Hepatocyte (in vitro differentiated cells): Measurements from ENCODE around the gene RASGRP1. TPM values are rescaled to one million over a fixed set of nuclear protein-coding genes. Genes with fewer than 3 reads are reported as not detected.
A peak's percentile ranks its signal among the peaks of the same experiment; 100 is the strongest.

Experiments
- DNase-seq: peaks from one replicate; pipeline ENCODE4 v3.0.0-alpha.2; 2016; ENCODE audit warnings: low spot score
- H2AFZ ChIP-seq: fragments of 200-600 bp; sonication (generic); 2 replicates; pipeline ENCODE4 v1.6.0; 2016; ENCODE audit warnings: antibody characterized with exemption, mild to moderate bottlenecking
- H3K27ac ChIP-seq: fragments of 200-600 bp; sonication (generic); 2 replicates; pipeline ENCODE4 v1.5.1; 2016; ENCODE audit warnings: mild to moderate bottlenecking
- H3K27me3 ChIP-seq: fragments of 200-600 bp; sonication (generic); 2 replicates; pipeline ENCODE4 v1.6.1; 2016
- H3K36me3 ChIP-seq: fragments of 200-600 bp; sonication (generic); replicated peaks from 2 replicates; pipeline ENCODE4 v1.5.1; 2016; ENCODE audit warnings: low read depth; ENCODE audit not compliant: insufficient read depth
- H3K4me1 ChIP-seq: fragments of 200-600 bp; sonication (generic); 2 replicates; pipeline ENCODE4 v1.5.1; 2016; ENCODE audit warnings: mild to moderate bottlenecking, moderate library complexity; ENCODE audit not compliant: insufficient read depth
- H3K4me2 ChIP-seq: fragments of 200-600 bp; sonication (generic); 2 replicates; pipeline ENCODE4 v1.6.0; 2016
- H3K4me3 ChIP-seq: fragments of 200-600 bp; sonication (generic); 2 replicates; pipeline ENCODE4 v1.5.1; 2016; ENCODE audit warnings: mild to moderate bottlenecking
- H3K79me2 ChIP-seq: fragments of 200-600 bp; sonication (generic); 2 replicates; pipeline ENCODE4 v1.6.0; 2017; ENCODE audit warnings: mild to moderate bottlenecking
- H3K9me2 ChIP-seq: fragments of 200-600 bp; sonication (generic); replicated peaks from 2 replicates; pipeline ENCODE4 v1.6.0; 2017; ENCODE audit warnings: mild to moderate bottlenecking; ENCODE audit not compliant: insufficient read depth
- H3K9me3 ChIP-seq: fragments of 200-600 bp; sonication (generic); 2 replicates; pipeline ENCODE4 v1.5.1; 2016; ENCODE audit warnings: low read depth, mild to moderate bottlenecking
- H4K20me1 ChIP-seq: fragments of 200-600 bp; sonication (generic); 2 replicates; pipeline ENCODE4 v1.6.0; 2016; ENCODE audit warnings: mild to moderate bottlenecking; ENCODE audit not compliant: insufficient read depth, poor library complexity, severe bottlenecking
- EZH2 ChIP-seq: fragments of 200-600 bp; sonication (generic); IDR thresholded peaks from 2 replicates; pipeline ENCODE4 v1.6.1; 2016; ENCODE audit warnings: antibody characterized with exemption, mild to moderate bottlenecking, borderline replicate concordance
- EZH2phosphoT487 ChIP-seq: fragments of 200-600 bp; sonication (generic); IDR thresholded peaks from one replicate; pipeline ENCODE4 v1.6.1; 2018; ENCODE audit warnings: antibody characterized with exemption, mild to moderate bottlenecking, low read depth, moderate library complexity; ENCODE audit not compliant: unreplicated experiment, severe bottlenecking
- WGBS: methylation state at CpG from one replicate; pipeline ENCODE4 v1.1.6; 2016; ENCODE audit warnings: low lambda C conversion rate; ENCODE audit errors: missing lambda C conversion rate; 5-methylcytosine and 5-hydroxymethylcytosine counted together
- polyA plus RNA-seq: library from polyadenylated mRNA; unstranded; fragments of >200 nt; fragmentation: Nextera tagmentation; extraction: Ambion mirVana; gene quantifications from 2 replicates; pipeline ENCODE4 v1.2.1, GENCODE V29; 2016
- total RNA-seq: library from RNA; depleted of rRNA; stranded (reverse); fragments of >200 nt; gene quantifications from 2 replicates; pipeline ENCODE4 v1.2.3, GENCODE V29; 2014
- TF ChIP-seq, protein P1 (sequence below): fragments of 200-600 bp; sonication (generic); IDR thresholded peaks from 2 replicates; pipeline ENCODE4 v1.5.1; 2016; ENCODE audit warnings: antibody characterized with exemption, mild to moderate bottlenecking; ENCODE audit not compliant: poor library complexity

Gene RASGRP1
- total and polyA plus RNA-seq, 2 experiments from 2014 or later = 0.41 to 0.53 TPM

DNA sequence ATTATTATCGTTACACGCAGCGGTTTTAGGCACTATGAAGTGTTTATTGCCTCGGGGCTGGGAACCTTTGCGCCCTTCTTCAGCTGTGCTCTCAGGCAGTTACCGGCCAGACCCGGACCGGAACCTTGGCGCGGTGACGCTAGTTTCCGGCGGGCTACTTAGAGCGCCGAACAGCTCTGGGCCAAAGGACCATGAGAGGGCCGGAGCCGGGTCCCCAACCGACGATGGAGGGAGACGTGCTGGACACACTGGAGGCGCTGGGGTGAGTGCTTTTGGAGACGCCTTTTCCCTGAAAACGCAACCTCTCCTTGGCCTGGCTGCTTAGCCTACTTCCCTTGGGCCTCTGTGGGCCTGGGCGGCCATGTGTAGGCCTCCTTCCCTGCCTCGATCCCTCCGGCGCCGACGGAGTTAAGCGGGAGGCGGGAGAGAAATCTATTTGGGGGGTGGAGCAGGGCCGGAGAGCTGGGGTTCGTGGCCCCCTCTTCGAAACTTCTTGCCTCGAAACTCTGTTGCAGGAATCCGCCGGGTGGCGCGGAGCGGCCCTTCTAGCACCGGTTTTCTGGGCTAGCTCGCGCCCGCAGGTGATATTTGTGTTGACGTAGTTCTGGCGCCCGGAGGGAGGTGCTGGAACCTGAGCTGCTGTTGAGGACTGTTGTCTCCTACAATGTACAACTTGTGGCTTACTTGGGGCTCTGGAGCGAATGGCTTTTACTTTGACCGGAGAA is 110.5 kb downstream of the RASGRP1 start, which contains the start of gene FAM98B:
Gene FAM98B (plus strand): TSS at position 157 of the 725 bp plus-strand sequence. CDS start 35 bp downstream, at position 192.
- Histone ChIP-seq H4K20me1 (no peaks in the 10 kb centered on the region), H3K4me2 (peak within 1 kb of the TSS; percentile 84), H3K27me3 (no peaks in the 10 kb centered on the region), H3K79me2 (peaks cover 42% of the 10 kb centered on the region), H2AFZ (peak within 1 kb of the TSS; percentile 84), H3K4me3 (peak within 1 kb of the TSS; percentile 83), H3K9me2 (no peaks in the 10 kb centered on the region), H3K27ac (peak within 1 kb of the TSS; percentile 98), H3K36me3 (no peaks in the 10 kb centered on the region), H3K4me1 (peaks cover 3% of the 10 kb centered on the region), H3K9me3 (no peaks in the 10 kb centered on the region)
- TF ChIP-seq, protein P1, sequence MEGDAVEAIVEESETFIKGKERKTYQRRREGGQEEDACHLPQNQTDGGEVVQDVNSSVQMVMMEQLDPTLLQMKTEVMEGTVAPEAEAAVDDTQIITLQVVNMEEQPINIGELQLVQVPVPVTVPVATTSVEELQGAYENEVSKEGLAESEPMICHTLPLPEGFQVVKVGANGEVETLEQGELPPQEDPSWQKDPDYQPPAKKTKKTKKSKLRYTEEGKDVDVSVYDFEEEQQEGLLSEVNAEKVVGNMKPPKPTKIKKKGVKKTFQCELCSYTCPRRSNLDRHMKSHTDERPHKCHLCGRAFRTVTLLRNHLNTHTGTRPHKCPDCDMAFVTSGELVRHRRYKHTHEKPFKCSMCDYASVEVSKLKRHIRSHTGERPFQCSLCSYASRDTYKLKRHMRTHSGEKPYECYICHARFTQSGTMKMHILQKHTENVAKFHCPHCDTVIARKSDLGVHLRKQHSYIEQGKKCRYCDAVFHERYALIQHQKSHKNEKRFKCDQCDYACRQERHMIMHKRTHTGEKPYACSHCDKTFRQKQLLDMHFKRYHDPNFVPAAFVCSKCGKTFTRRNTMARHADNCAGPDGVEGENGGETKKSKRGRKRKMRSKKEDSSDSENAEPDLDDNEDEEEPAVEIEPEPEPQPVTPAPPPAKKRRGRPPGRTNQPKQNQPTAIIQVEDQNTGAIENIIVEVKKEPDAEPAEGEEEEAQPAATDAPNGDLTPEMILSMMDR = no peak
- TF ChIP-seq EZH2 = no peak
- no peak for TF ChIP-seq EZH2phosphoT487
- WGBS = under 1% methylated on average over 48 of the region's 49 CpGs
- DNase-seq = peak; percentile 89

DNA sequence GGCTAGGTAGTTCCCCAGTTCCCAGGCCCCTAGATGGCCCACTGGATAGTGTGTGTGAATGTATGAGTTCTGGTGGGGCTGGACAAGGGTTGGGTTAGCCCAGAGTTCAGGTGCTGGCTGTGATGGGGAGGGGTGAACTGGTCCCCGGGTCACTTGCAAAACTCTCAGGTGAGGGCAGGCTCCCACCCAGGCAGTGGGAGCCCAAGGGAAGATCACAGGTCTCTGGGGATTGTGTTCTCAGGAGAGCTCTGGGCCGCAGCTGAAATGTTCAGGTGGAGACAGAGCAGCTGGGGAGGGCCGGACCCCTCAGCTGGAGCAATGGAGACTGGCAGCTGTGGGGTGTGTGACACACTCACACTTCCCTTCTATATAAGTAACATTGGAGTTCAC is 123.5 kb downstream of the RASGRP1 start:
- no peak overlapping the region for H2AFZ ChIP-seq
- no peaks in the 10 kb centered on the region for H4K20me1 ChIP-seq
- H3K36me3 ChIP-seq = no peaks in the 10 kb centered on the region
- H3K79me2 ChIP-seq = no peaks in the 10 kb centered on the region
- TF ChIP-seq EZH2phosphoT487 = no peak
- TF ChIP-seq, protein P1 = no peak
- no peak for TF ChIP-seq EZH2
- no peaks in the 10 kb centered on the region for H3K27me3 ChIP-seq
- WGBS = 90% methylated on average over 3 of the region's 3 CpGs
- H3K27ac ChIP-seq = no peak overlapping the region
- no peak overlapping the region for H3K4me2 ChIP-seq
- no peaks in the 10 kb centered on the region for H3K9me3 ChIP-seq
- DNase-seq = no peak
- no peaks in the 10 kb centered on the region for H3K9me2 ChIP-seq
- H3K4me1 ChIP-seq = peaks cover 9% of the 10 kb centered on the region
- H3K4me3 ChIP-seq = no peak overlapping the region

DNA sequence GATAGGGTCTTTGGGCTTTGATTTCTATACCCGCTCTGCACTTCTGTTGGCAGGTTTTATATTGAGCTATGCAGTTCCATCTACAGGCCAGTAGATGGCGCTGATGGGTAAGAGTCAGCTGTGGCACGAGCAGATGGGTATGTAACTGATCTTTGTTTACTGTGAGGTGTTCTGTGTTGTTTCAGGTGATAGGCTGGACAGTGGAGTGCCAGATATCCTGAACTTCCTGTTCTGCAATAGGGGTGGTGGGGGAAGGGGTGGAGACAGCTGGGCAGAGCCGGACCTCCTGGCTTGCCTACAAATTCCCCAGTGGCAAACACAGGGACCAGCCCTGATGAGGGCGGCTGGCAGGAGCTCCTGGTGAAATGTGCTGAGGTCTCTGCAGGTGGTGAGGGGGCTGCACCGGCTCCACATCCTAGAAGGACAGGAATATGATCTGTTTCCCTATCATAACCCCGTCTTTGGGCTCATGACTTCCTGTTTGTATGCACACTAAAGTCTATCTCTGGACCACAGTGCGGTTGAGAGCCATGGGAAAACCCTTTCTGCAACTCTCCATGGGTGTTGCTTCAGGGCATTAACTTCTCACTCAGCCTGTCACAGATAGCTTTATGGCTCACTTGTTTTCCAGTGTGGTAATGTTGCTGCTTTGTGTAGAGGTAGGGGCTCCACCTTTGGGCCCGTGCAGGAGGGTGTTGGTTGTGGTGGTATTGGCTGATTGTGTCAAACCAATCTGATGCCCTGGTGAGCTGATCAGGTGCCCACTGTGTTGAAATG is 124.1 kb downstream of the RASGRP1 start:
- Histone ChIP-seq H3K27ac (no peak overlapping the region), H2AFZ (no peak overlapping the region)
- peak; percentile 73 for DNase-seq

More for the DNA sequence above, 124.1 kb downstream of the RASGRP1 start:
- Histone ChIP-seq H3K4me1 (peaks cover 9% of the 10 kb centered on the region), H3K9me3 (no peaks in the 10 kb centered on the region), H4K20me1 (no peaks in the 10 kb centered on the region), H3K9me2 (no peaks in the 10 kb centered on the region), H3K79me2 (no peaks in the 10 kb centered on the region), H3K27me3 (no peaks in the 10 kb centered on the region), H3K4me3 (no peak overlapping the region), H3K36me3 (no peaks in the 10 kb centered on the region), H3K4me2 (peak overlapping the region; percentile 56)
- TF ChIP-seq, protein P1 = peak; percentile 88
- no peak for TF ChIP-seq EZH2phosphoT487
- WGBS = 31% methylated on average over 9 of the region's 9 CpGs

Other genes starting within 250 kb of the RASGRP1 start
- 10.5 and 14.1 TPM in 2 replicates for gene FAM98B, start 110.7 kb downstream of the RASGRP1 start, total RNA-seq
- gene FAM98B, start 110.7 kb downstream of the RASGRP1 start, polyA plus RNA-seq = 2.6 and 4.4 TPM in 2 replicates